HepG2 (cell line): Measurements from ENCODE around the gene COCH. TPM values are rescaled to one million over a fixed set of nuclear protein-coding genes. Genes with fewer than 3 reads are reported as not detected.

Experiments used
- FOXA1 ChIP-seq, 2 experiments: fragments of 450-650 bp in 1 of 2; sonication (generic) in 1 of 2; formaldehyde crosslinking in 1 of 2; IDR thresholded peaks; 2 replicates each; pipeline versions ENCODE4 v1.4.0 to v1.6.1; 2016 to 2020; ENCODE audit warnings: missing genetic modification reagents in 1 of 2
- HDAC1 ChIP-seq: sonication (generic); formaldehyde crosslinking; IDR thresholded peaks from 2 replicates; pipeline ENCODE4 v1.5.1; 2020; ENCODE audit warnings: mild to moderate bottlenecking, missing genetic modification reagents
- HNRNPUL1 ChIP-seq: fragments of 200-400 bp; formaldehyde crosslinking; IDR thresholded peaks from 2 replicates; pipeline ENCODE4 v1.6.1; 2017; ENCODE audit warnings: low read depth, mild to moderate bottlenecking, low read length, moderate library complexity
- JDP2 ChIP-seq: sonication (generic); formaldehyde crosslinking; IDR thresholded peaks from 2 replicates; pipeline ENCODE4 v1.8.1; 2022; ENCODE audit warnings: missing genetic modification reagents, borderline replicate concordance
- NR2F6 ChIP-seq, 2 experiments: IDR thresholded peaks; 2 replicates each; pipeline ENCODE4 v1.6.1; 2016; ENCODE audit warnings: antibody characterized with exemption in 1 of 2, mild to moderate bottlenecking in 1 of 2
- PAWR ChIP-seq: sonication (generic); formaldehyde crosslinking; IDR thresholded peaks from 2 replicates; pipeline ENCODE4 v1.4.0; 2020; ENCODE audit warnings: missing genetic modification reagents, mild to moderate bottlenecking, borderline replicate concordance
- RBM22 ChIP-seq: fragments of 200-400 bp; formaldehyde crosslinking; optimal IDR thresholded peaks from 2 replicates; pipeline ENCODE3; 2017; ENCODE audit warnings: mild to moderate bottlenecking, low read length, moderate library complexity
- RELA ChIP-seq: sonication (generic); formaldehyde crosslinking; IDR thresholded peaks from 2 replicates; pipeline ENCODE4 v1.4.0; 2020; ENCODE audit warnings: missing genetic modification reagents
- SSRP1 ChIP-seq: IDR thresholded peaks from 2 replicates; pipeline ENCODE4 v1.6.1; 2016; ENCODE audit warnings: control low read depth
- WIZ ChIP-seq: sonication (generic); formaldehyde crosslinking; IDR thresholded peaks from 2 replicates; pipeline ENCODE4 v1.5.1; 2020; ENCODE audit warnings: mild to moderate bottlenecking, missing genetic modification reagents
- ZNF142 ChIP-seq: sonication (generic); formaldehyde crosslinking; IDR thresholded peaks from 2 replicates; pipeline ENCODE4 v1.4.0; 2020; ENCODE audit warnings: missing genetic modification reagents
- ZNF296 ChIP-seq: sonication (generic); formaldehyde crosslinking; conservative IDR thresholded peaks from 2 replicates; pipeline ENCODE4 v1.5.0; 2020; ENCODE audit warnings: mild to moderate bottlenecking, missing genetic modification reagents
- ZNF337 ChIP-seq: sonication (generic); formaldehyde crosslinking; IDR thresholded peaks from 2 replicates; pipeline ENCODE4 v1.5.1; 2020; ENCODE audit warnings: missing genetic modification reagents, low read depth, mild to moderate bottlenecking, borderline replicate concordance
- ZNF607 ChIP-seq: sonication (generic); formaldehyde crosslinking; IDR thresholded peaks from 2 replicates; pipeline ENCODE4 v1.5.1; 2020; ENCODE audit warnings: missing genetic modification reagents, mild to moderate bottlenecking, borderline replicate concordance
- ZNF670 ChIP-seq: sonication (generic); formaldehyde crosslinking; IDR thresholded peaks from 2 replicates; pipeline ENCODE4 v1.8.0; 2022; ENCODE audit warnings: mild to moderate bottlenecking, missing genetic modification reagents, borderline replicate concordance
- ZNF770 ChIP-seq: sonication (generic); formaldehyde crosslinking; IDR thresholded peaks from 2 replicates; pipeline ENCODE4 v1.5.0; 2020; ENCODE audit warnings: mild to moderate bottlenecking, missing genetic modification reagents
- ZNF775 ChIP-seq: sonication (generic); formaldehyde crosslinking; IDR thresholded peaks from 2 replicates; pipeline ENCODE4 v1.4.0; 2020; ENCODE audit warnings: missing genetic modification reagents, mild to moderate bottlenecking, moderate library complexity, borderline replicate concordance
- polyA plus RNA-seq, 8 experiments: library from polyadenylated mRNA; depleted of rRNA in 3 of 8; stranded (reverse) in 7 of 8; unstranded in 1 of 8; fragments of >200 nt; fragmentation: Illumina TruSeq in 4 of 8; extraction: Trizol in 4 of 8; gene quantifications; 2 replicates each; pipeline versions ENCODE4 v1.2.1 to v1.2.3, GENCODE V29; 2011 to 2016; ENCODE audit warnings: low read depth in 4 of 8, missing spikeins in 1 of 8, mixed read lengths in 1 of 8; ENCODE audit not compliant: insufficient read depth in 1 of 8
- total RNA-seq, 5 experiments: library from RNA; depleted of rRNA; stranded (reverse); fragments of >200 nt; fragmentation: Illumina TruSeq; extraction: Trizol; gene quantifications; 2 replicates each; pipeline ENCODE4 v1.2.3, GENCODE V29; 2016; ENCODE audit warnings: low read depth in 1 of 5

Gene COCH
- total and polyA plus RNA-seq, 2 of the 13 experiments (the other 11 are each of a cell fraction or from before 2014, with no cell fraction given) = 78.2 to 79.3 TPM

GRCh38 chr14:30855345-30856037 is 18.9 kb upstream of the COCH start (continued):
- TF ChIP-seq RBM22 = no peak
- no peak for TF ChIP-seq ZNF670
- no peak for TF ChIP-seq HNRNPUL1
- TF ChIP-seq JDP2 (CRISPR knock-in tag) = no peak
- no peak for TF ChIP-seq PAWR
- no peak for TF ChIP-seq SSRP1 (CRISPR knock-in tag)
- no peak for TF ChIP-seq ZNF142 (CRISPR knock-in tag)
- TF ChIP-seq ZNF770 (CRISPR knock-in tag) = no peak
- no peak for TF ChIP-seq ZNF296 (CRISPR knock-in tag)
- TF ChIP-seq WIZ (CRISPR knock-in tag) = no peak
- TF ChIP-seq FOXA1 (IDR thresholded peaks at IDR 0.05) = no peak
- peak; percentile 55; the same call in 1 of the 2 replicates for TF ChIP-seq FOXA1 (CRISPR knock-in tag; IDR thresholded peaks at IDR 0.05)
- TF ChIP-seq ZNF607 (CRISPR knock-in tag) = no peak
- TF ChIP-seq HDAC1 (CRISPR knock-in tag) = no peak
- TF ChIP-seq RELA (CRISPR knock-in tag) = no peak
- TF ChIP-seq NR2F6 (IDR thresholded peaks at IDR 0.05) = no peak
- TF ChIP-seq NR2F6 (CRISPR knock-in tag; IDR thresholded peaks at IDR 0.05) = no peak
- no peak for TF ChIP-seq ZNF775 (CRISPR knock-in tag)
- TF ChIP-seq ZNF337 = no peak
